Left ventricle myocardium inferior (tissue), 1 donor: ENCODE results near the gene MLF1. TPM values are rescaled to one million over a fixed set of nuclear protein-coding genes. Genes with fewer than 3 reads are reported as not detected.

Experiments used
- DNase-seq: peaks from one replicate; pipeline ENCODE4 v3.0.0-alpha.2; 2020
- H3K27ac ChIP-seq: fragments of 200-600 bp; replicated peaks from 2 replicates; pipeline ENCODE4 v1.8.0; 2021
- H3K27me3 ChIP-seq: fragments of 200-600 bp; 2 replicates; pipeline ENCODE4 v1.8.0; 2021; ENCODE audit warnings: low read depth
- H3K36me3 ChIP-seq: fragments of 200-600 bp; 2 replicates; pipeline ENCODE4 v1.8.0; 2021
- H3K4me1 ChIP-seq: fragments of 200-600 bp; 2 replicates; pipeline ENCODE4 v1.8.0; 2021
- H3K4me3 ChIP-seq: fragments of 200-600 bp; 2 replicates; pipeline ENCODE4 v1.8.0; 2021; ENCODE audit warnings: mild to moderate bottlenecking, moderate library complexity
- H3K9me3 ChIP-seq: fragments of 200-600 bp; replicated peaks from 2 replicates; pipeline ENCODE4 v1.8.0; 2021
- intact Hi-C: fragments of 100-400 bp; cut with micrococcal nuclease; formaldehyde crosslinking; loops from one replicate; pipeline ENCODE4 v1.11.0; 2022
- total RNA-seq: library from RNA; stranded (reverse); fragmentation: NEBNext Ultra II Directional; extraction: Animal tissue kit (Norgen Biotek cat#: 25700); gene quantifications from one replicate; pipeline ENCODE4 v1.2.1, GENCODE V29; 2021
- TF ChIP-seq, protein P1 (sequence below): fragments of 200-600 bp; IDR thresholded peaks from 2 replicates; pipeline ENCODE4 v1.8.0; 2021; ENCODE audit warnings: antibody characterized with exemption, mild to moderate bottlenecking, borderline replicate concordance
- donor health status: DM: no; HTN: yes; CAD: no; lungs with severe emphysema.

MLF1 gene
- total RNA-seq, 1 donor from 2014 or later, result 200 TPM

DNA sequence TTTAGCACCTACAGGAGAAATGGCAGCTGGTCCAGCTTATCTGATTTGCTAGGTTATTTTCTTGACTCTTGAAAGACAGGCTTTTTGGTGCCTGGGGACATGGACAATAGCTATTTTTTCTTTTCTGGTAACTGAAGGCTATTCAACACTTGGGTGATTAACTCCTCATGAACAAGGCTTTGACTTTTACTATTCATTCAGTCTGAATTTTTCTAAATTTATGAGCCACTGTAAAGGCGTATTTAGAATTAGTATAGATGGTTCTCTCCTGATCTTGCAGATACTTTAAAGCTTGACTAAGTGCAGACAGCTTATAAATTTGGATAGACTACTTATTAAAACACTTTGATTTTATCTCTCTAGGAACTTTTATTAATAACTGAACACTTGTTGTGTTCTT is 54.9 kb downstream of the MLF1 start:
- H3K4me1 ChIP-seq, result no peaks in the 10 kb centered on the region
- H3K27me3 ChIP-seq, result peaks cover 6% of the 10 kb centered on the region
- TF ChIP-seq, protein P1, sequence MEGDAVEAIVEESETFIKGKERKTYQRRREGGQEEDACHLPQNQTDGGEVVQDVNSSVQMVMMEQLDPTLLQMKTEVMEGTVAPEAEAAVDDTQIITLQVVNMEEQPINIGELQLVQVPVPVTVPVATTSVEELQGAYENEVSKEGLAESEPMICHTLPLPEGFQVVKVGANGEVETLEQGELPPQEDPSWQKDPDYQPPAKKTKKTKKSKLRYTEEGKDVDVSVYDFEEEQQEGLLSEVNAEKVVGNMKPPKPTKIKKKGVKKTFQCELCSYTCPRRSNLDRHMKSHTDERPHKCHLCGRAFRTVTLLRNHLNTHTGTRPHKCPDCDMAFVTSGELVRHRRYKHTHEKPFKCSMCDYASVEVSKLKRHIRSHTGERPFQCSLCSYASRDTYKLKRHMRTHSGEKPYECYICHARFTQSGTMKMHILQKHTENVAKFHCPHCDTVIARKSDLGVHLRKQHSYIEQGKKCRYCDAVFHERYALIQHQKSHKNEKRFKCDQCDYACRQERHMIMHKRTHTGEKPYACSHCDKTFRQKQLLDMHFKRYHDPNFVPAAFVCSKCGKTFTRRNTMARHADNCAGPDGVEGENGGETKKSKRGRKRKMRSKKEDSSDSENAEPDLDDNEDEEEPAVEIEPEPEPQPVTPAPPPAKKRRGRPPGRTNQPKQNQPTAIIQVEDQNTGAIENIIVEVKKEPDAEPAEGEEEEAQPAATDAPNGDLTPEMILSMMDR, result no peak
- no peak overlapping the region for H3K27ac ChIP-seq
- no peaks in the 10 kb centered on the region for H3K36me3 ChIP-seq
- intact Hi-C loops, result no loop called here
- peaks cover 6% of the 10 kb centered on the region for H3K9me3 ChIP-seq
- DNase-seq, result no peak
- H3K4me3 ChIP-seq, result no peak overlapping the region

DNA sequence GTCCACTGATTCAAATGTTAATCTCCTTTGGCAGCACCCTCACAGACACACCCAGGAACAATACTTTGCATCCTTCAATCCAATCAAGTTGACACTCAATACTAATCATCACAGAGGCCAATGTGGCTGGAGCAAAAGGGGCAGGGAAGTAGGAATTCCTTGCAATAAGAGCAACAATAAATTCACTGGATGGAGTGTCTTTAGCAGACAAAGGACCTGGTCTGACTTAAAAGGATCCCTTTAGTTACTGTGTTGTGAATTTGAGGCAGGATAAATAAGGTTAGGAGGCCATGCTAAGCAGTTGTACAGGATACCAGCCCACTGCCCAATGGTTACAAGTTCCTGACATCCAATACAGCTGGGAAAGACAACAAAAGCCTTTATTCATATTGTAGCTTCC is 61.0 kb downstream of the MLF1 start:
- TF ChIP-seq, protein P1, result no peak
- Histone ChIP-seq H3K27me3 (peaks cover 6% of the 10 kb centered on the region), H3K27ac (no peak overlapping the region), H3K4me1 (no peaks in the 10 kb centered on the region), H3K36me3 (no peaks in the 10 kb centered on the region), H3K4me3 (no peak overlapping the region), H3K9me3 (no peaks in the 10 kb centered on the region)
- intact Hi-C loops, result no loop called here
- DNase-seq, result no peak

DNA sequence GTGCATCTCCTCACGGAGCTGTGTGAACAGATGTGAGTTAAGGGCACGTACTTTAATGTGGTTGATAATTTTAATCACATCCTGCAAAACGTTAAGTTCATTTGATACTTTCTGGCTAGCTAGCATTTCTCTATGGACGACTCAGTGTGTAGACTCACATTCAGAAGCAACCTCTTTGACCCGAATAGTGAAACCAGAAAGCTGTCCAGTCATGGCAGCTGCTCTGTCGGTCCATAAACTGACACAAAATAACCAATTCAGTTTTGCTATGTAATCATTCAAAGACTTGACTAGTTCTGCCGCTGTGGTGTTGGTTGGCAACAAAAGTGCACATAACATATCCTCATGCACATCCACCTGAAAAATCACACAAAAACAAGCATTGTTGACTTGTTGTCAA is 69.7 kb downstream of the MLF1 start:
- Histone ChIP-seq H3K27me3 (no peaks in the 10 kb centered on the region), H3K9me3 (no peaks in the 10 kb centered on the region), H3K4me3 (no peak overlapping the region), H3K27ac (no peak overlapping the region), H3K36me3 (no peaks in the 10 kb centered on the region), H3K4me1 (peaks cover 20% of the 10 kb centered on the region)
- DNase-seq, result no peak
- TF ChIP-seq, protein P1, result no peak
- intact Hi-C loops, result no loop called here

DNA sequence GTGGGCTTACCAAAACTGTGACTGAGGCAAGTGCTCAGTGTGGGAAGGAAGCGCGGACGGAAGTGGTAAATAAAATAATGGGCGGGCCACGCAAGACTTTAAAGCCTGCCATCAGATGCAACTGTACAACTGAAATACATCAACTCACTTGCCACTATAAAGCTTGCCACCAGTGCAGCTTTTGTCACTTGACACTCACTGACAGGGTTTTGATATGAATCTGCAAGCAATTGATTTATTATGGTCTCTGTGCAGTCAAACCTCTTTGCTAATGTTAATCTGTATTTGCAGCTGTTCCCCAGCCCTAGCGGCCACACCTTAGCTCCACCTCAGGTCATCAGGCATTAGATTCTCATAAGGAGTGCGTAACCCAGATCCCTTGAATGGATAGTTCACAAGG is 71.0 kb downstream of the MLF1 start:
- DNase-seq, result no peak
- intact Hi-C loops, result no loop called here

DNA sequence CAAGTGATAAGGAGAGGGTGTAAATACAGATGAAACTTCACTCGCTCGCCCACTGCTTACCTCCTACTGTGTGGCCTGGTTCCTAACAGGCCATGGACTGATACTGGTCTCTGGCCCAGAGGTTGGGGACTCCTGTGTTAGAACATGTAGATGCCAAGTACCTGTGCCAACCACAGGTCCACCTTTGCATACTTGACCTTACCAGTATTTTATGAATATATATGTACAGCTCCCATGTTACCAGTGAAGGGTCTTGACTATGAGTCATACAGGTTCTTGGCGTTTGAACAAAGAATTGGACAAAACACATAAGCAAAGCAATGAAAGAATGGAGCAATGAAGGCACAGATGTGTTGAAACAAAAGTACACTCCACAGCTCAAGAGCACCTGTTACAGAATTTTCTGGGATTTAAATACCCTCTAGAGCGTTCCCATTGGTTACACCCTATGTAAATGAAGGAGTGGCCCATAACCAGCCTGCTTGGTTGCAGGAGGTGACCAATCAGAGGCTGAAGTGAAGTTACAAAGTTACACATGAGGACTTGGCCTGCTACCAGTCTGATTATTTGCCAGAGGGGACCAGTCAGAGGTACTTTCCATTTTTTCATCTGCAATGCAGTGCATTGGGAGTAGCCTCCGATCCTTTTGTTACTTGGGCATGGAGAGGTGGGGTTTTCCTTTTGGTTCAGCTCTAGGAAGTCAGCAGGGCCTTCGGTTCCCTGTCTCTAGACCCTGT is 71.6 kb downstream of the MLF1 start:
- Histone ChIP-seq H3K27ac (no peak overlapping the region), H3K9me3 (no peaks in the 10 kb centered on the region), H3K4me1 (peaks cover 36% of the 10 kb centered on the region), H3K27me3 (no peaks in the 10 kb centered on the region), H3K36me3 (peaks cover 18% of the 10 kb centered on the region), H3K4me3 (no peak overlapping the region)
- TF ChIP-seq, protein P1, result no peak
- intact Hi-C loops, result no loop called here
- no peak for DNase-seq

More for the DNA sequence above, 71.0 kb downstream of the MLF1 start:
- Histone ChIP-seq H3K27me3 (no peaks in the 10 kb centered on the region), H3K36me3 (peaks cover 12% of the 10 kb centered on the region), H3K9me3 (no peaks in the 10 kb centered on the region), H3K4me1 (peaks cover 31% of the 10 kb centered on the region), H3K4me3 (no peak overlapping the region), H3K27ac (no peak overlapping the region)
- TF ChIP-seq, protein P1, result no peak
